Hepatic stellate cell (primary cell): ENCODE data around the gene PKHD1.
A peak's percentile ranks its signal among the peaks of the same experiment; 100 is the strongest.

ENCODE experiments used
- DNase-seq: peaks from one replicate; pipeline ENCODE4 v3.0.0; 2011; ENCODE audit warnings: low spot score

PKHD1 gene

GRCh38 chr6:52087498-52087999, at the start of gene PKHD1:
Gene PKHD1 (minus strand): TSS chr6:52087613. CDS start chr6:52084933, 2,680 bp downstream.
- DNase-seq, result peak; percentile 5

- no peak for DNase-seq
Observed at GRCh38 chr6:52136934-52137467, 49.6 kb upstream of the PKHD1 start.

- DNase-seq, result no peak
Observed at GRCh38 chr6:52136055-52136454, 48.6 kb upstream of the PKHD1 start.

- DNase-seq, result no peak
Observed at GRCh38 chr6:52135217-52135616, 47.8 kb upstream of the PKHD1 start.

- DNase-seq, result no peak
Observed at GRCh38 chr6:52134011-52134410, 46.6 kb upstream of the PKHD1 start.

GRCh38 chr6:52133324-52133723, 45.9 kb upstream of the PKHD1 start:
- DNase-seq, result no peak

GRCh38 chr6:52132292-52132691, 44.9 kb upstream of the PKHD1 start:
- DNase-seq, result no peak

- no peak for DNase-seq
Observed at GRCh38 chr6:52130440-52130839, 43.0 kb upstream of the PKHD1 start.

- DNase-seq, result no peak
Observed at GRCh38 chr6:52127957-52128356, 40.5 kb upstream of the PKHD1 start.

GRCh38 chr6:52126231-52126630, 38.8 kb upstream of the PKHD1 start:
- DNase-seq, result no peak

- no peak for DNase-seq
Observed at GRCh38 chr6:52125572-52125971, 38.2 kb upstream of the PKHD1 start.

GRCh38 chr6:52125139-52125538, 37.7 kb upstream of the PKHD1 start:
- no peak for DNase-seq

GRCh38 chr6:52124126-52125121, 37.0 kb upstream of the PKHD1 start:
- DNase-seq, result no peak

- DNase-seq, result no peak
Observed at GRCh38 chr6:52123251-52123650, 35.8 kb upstream of the PKHD1 start.

GRCh38 chr6:52117352-52117751, 29.9 kb upstream of the PKHD1 start:
- DNase-seq, result no peak

- no peak for DNase-seq
Observed at GRCh38 chr6:52116605-52116948, 29.2 kb upstream of the PKHD1 start.

GRCh38 chr6:52115891-52116604, 28.6 kb upstream of the PKHD1 start:
- DNase-seq, result no peak

- DNase-seq, result no peak
Observed at GRCh38 chr6:52115145-52115741, 27.8 kb upstream of the PKHD1 start.

- DNase-seq, result no peak
Observed at GRCh38 chr6:52109171-52109571, 21.8 kb upstream of the PKHD1 start.

- DNase-seq, result no peak
Observed at GRCh38 chr6:52108128-52108527, 20.7 kb upstream of the PKHD1 start.

GRCh38 chr6:52106994-52107393, 19.6 kb upstream of the PKHD1 start:
- no peak for DNase-seq

- no peak for DNase-seq
Observed at GRCh38 chr6:52104979-52105378, 17.6 kb upstream of the PKHD1 start.
